Spleen (tissue), 7 donors: Measurements from ENCODE around the gene EPS8.

Experiments used
- CTCF ChIP-seq, 11 experiments: fragments of 200-600 bp in 7 of 11; fragments of 450-650 bp in 4 of 11; sonication (generic) in 4 of 11; IDR thresholded peaks in 8 of 11; conservative IDR thresholded peaks in 3 of 11; 1 replicate in 7 of 11; 2 replicates in 4 of 11; pipeline versions ENCODE4 v1.4.0 to v1.8.0; 2016 to 2021; ENCODE audit warnings: antibody characterized with exemption in 11 of 11, inconsistent platforms in 4 of 11, mild to moderate bottlenecking in 1 of 11
- POLR2A ChIP-seq, 3 donors: fragments of 450-650 bp; IDR thresholded peaks; one replicate each; pipeline ENCODE4 v1.5.1; 2017; ENCODE audit warnings: antibody characterized with exemption in 3 of 3, mild to moderate bottlenecking in 1 of 3
- POLR2AphosphoS5 ChIP-seq, 3 donors: sonication (generic); formaldehyde crosslinking; IDR thresholded peaks; one replicate each; pipeline ENCODE4 v1.5.1; 2017; ENCODE audit warnings: antibody characterized with exemption in 3 of 3
- donor health status: DM: no; HTN: no; CAD: no; lungs with moderate emphysema.
- donor health status: DM: no; HTN: no; CAD: no.
- donor health status: DM: no; HTN: no; CAD: no.

GRCh38 chr12:15786772-15787171 lies 2.4 kb downstream of the EPS8 start:
- TF ChIP-seq CTCF (IDR thresholded peaks at IDR 0.05 in 8 of 11, conservative IDR thresholded peaks at IDR 0.05 in 3 of 11) (no peak), POLR2AphosphoS5 (IDR thresholded peaks at IDR 0.05) (no peak), POLR2A (IDR thresholded peaks at IDR 0.05) (no peak)
